ENCODE measurements around the gene SEPTIN1.
A peak's percentile ranks its signal among the peaks of the same experiment; 100 is the strongest.

Gene SEPTIN1

DNA sequence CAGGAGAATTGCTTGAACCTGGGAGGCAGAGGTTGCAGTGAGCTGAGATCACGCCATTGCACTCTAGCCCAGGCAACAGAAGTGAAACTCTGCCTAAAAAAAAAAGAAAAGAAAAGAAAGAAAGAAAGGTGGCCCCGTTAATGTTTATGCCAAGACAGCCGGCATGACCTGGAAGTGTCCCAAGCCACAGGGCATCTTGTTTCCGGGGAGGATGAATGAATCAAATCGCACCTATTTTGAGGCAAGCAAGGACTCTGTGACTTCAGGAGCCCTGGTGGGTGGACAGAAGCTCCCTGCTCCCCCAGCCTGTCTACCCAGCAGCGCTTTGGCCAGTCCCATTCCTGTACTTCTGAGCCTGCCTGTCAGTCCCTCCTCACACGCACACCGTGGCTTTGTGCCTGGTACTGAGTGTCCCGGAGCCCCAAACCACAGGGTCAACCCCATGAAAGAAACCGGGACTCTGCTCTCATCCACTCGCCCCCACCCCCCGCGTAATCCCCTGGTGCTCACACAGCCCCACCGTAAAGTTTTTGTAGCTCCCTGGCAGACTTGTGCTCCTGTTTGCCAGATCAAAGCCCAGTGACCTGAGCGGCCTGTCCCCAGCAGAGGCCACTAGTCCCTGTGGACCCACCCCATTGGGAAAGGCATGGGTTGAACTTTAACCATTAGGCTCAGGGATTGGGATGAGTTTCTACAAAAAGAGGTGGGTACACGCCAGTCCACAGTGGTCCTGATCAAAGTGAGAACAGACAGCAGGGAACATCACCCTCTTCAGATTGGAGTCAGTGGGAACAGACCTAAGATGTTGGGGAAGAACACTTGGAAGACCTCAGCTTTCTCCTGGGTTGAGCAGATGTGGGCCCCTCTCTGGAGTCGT is 46.5 kb downstream of the SEPTIN1 start:
- DNase-seq: no peak

DNA sequence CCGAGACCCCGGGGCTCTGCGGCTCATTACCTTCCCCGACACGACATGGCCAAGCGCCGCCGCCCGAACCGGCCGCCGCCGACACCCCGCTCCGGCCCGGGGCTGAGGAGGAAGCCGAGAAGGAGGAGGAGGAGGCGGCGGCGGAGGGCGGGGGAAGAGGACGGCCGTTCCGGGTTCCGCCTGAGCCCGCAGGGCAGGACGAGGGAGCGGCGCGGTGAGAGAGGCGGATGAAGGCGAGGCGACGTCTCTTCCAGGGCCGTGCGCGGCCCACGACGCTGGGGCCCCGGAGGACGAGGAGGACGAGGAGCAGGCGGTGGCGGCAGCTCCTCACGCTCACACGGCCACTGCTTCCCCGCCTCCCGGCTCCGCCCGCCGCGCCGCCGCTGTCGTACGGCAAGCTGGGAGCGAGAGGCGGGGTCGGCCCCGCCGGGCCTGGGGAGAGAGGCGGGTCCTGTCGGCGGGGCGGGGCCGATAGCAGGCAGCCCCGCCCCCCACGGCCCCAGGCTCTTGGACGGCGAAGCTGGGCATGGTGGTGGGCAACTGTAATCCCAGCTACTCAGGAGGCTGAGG is 47.2 kb downstream of the SEPTIN1 start:
- DNase-seq: peak; percentile 65

DNA sequence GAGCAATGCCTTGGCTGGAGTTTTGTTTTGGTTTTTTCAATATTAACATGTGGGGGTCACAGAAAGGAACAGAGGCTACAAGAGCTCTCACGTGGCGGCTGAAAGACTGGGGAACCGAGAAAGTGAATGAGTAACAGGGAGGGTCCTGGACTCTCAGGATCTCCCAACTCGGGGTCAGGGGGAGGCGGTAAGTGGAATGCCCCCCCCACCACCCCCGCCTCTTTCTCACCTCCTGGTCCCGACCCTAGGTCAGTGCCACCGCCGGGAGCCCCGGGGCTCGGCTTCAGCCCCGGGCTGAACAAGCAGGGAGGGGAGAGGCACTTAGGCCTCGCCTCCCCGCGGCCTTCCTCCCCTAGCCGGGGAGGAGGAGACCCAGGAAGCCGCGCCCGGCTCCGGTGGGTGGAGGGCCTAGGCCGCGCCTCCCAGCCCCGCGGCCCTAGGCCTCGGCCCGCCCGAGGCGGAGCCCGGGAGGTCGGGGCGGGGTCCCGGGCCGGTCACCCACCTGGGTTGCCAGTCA is 47.8 kb downstream of the SEPTIN1 start:
- peak; percentile 45 for DNase-seq

Data from NCI-H2171 treated with DMSO at 0.1 percent for 48 hours (cell line).